Colonic mucosa (tissue), 4 donors: Measurements from ENCODE around the gene IRF1. TPM values are rescaled to one million over a fixed set of nuclear protein-coding genes. Genes with fewer than 3 reads are reported as not detected.

Source experiments
- DNase-seq: peaks from one replicate; pipeline ENCODE4 v3.0.0-alpha.2; 2020
- H3K27ac ChIP-seq: fragments of 200-600 bp; one replicate; pipeline ENCODE4 v1.8.0; 2021
- H3K27me3 ChIP-seq: fragments of 200-600 bp; one replicate; pipeline ENCODE4 v1.8.0; 2021
- H3K36me3 ChIP-seq: fragments of 200-600 bp; one replicate; pipeline ENCODE4 v1.8.0; 2021
- H3K4me1 ChIP-seq: fragments of 200-600 bp; one replicate; pipeline ENCODE4 v1.8.0; 2021; ENCODE audit warnings: mild to moderate bottlenecking
- H3K4me3 ChIP-seq: fragments of 200-600 bp; one replicate; pipeline ENCODE4 v1.8.0; 2021
- H3K9ac ChIP-seq, 2 donors: one replicate each; pipeline ENCODE4 v1.7.0; 2013; ENCODE audit warnings: control low read depth in 2 of 2, low read depth in 2 of 2, low read length in 2 of 2
- H3K9me3 ChIP-seq: fragments of 200-600 bp; one replicate; pipeline ENCODE4 v1.8.0; 2021
- intact Hi-C: fragments of 100-400 bp; cut with DNase I; formaldehyde crosslinking; loops from one replicate; pipeline ENCODE4 v1.14.1; 2022
- total RNA-seq, 2 donors: library from RNA; stranded (reverse); fragmentation: NEBNext Ultra II Directional in 1 of 2; extraction: Animal tissue kit (Norgen Biotek cat#: 25700) in 1 of 2; gene quantifications; one replicate each; pipeline ENCODE4 v1.2.1, GENCODE V29; 2021
- TF ChIP-seq, protein P1 (sequence below): fragments of 200-600 bp; IDR thresholded peaks from one replicate; pipeline ENCODE4 v1.8.0; 2022; ENCODE audit warnings: antibody characterized with exemption, mild to moderate bottlenecking
- donor health status: healthy.
- donor health status: DM: no; HTN: no; CAD: no.
- donor health status: DM: no; HTN: no; CAD: no.

Gene IRF1
- total RNA-seq, 2 donors from 2014 or later = 59.7 to 87.8 TPM

DNA sequence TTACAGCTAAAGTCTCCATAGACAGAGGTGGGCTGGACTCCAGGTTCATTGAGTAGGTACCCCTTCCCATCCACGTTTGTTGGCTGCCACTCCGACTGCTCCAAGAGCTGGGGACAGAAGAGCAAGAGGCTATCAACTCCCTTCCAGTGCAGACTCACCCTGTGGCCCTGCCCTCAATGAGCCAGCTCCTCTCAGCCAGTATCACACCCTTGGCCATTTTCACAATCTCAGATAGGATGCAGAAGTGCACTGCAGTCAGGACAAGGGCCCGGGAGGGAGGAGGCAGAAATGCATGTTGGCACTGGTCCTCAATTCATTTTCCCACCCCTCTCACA, 6.2 kb downstream of the IRF1 start:
- H3K27me3 ChIP-seq = no peaks in the 10 kb centered on the region
- H3K9me3 ChIP-seq = no peaks in the 10 kb centered on the region
- no peak for DNase-seq
- peaks cover 42% of the 10 kb centered on the region for H3K36me3 ChIP-seq
- peaks cover 4% of the 10 kb centered on the region for H3K4me1 ChIP-seq
- no peak overlapping the region for H3K27ac ChIP-seq
- intact Hi-C loops = loop anchor here (10.0 kb wide), 1 partner anchor 190 kb away; the partner anchor contains the start of gene SLC22A4
- TF ChIP-seq, protein P1, sequence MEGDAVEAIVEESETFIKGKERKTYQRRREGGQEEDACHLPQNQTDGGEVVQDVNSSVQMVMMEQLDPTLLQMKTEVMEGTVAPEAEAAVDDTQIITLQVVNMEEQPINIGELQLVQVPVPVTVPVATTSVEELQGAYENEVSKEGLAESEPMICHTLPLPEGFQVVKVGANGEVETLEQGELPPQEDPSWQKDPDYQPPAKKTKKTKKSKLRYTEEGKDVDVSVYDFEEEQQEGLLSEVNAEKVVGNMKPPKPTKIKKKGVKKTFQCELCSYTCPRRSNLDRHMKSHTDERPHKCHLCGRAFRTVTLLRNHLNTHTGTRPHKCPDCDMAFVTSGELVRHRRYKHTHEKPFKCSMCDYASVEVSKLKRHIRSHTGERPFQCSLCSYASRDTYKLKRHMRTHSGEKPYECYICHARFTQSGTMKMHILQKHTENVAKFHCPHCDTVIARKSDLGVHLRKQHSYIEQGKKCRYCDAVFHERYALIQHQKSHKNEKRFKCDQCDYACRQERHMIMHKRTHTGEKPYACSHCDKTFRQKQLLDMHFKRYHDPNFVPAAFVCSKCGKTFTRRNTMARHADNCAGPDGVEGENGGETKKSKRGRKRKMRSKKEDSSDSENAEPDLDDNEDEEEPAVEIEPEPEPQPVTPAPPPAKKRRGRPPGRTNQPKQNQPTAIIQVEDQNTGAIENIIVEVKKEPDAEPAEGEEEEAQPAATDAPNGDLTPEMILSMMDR = no peak
- H3K9ac ChIP-seq = no peak overlapping the region
- H3K4me3 ChIP-seq = no peak overlapping the region

GRCh38 chr5:132483661-132484390, 6.7 kb downstream of the IRF1 start:
- H3K27me3 ChIP-seq = no peaks in the 10 kb centered on the region
- TF ChIP-seq, protein P1 = no peak
- H3K27ac ChIP-seq = no peak overlapping the region
- H3K9ac ChIP-seq = no peak overlapping the region
- H3K4me1 ChIP-seq = peaks cover 8% of the 10 kb centered on the region
- no peak overlapping the region for H3K4me3 ChIP-seq
- no peaks in the 10 kb centered on the region for H3K9me3 ChIP-seq
- intact Hi-C loops = loop anchor here (10.0 kb wide), 1 partner anchor 189 kb away; the partner anchor contains the start of gene SLC22A4
- peaks cover 42% of the 10 kb centered on the region for H3K36me3 ChIP-seq
- DNase-seq = no peak

DNA sequence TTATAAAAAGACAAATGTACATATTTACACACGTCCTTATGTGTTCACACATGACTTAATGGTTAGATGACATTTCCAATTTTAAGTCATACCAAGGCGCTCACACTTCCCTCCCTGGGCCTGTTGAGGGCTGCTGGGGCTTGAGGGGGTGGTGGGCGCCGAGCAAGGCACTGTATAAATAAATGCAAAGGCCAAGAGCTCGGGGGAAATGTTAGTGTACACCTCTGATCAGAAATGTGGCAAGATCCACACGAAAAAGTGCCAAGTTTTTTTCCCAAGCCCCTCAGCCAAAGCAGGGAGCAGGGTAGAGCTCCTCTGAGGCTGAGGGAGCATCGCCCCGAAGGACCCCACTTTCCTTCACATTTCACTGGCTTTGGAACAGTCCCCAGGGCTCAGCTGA, 7.5 kb downstream of the IRF1 start:
- Histone ChIP-seq H3K9ac (no peak overlapping the region), H3K4me3 (no peak overlapping the region), H3K9me3 (no peaks in the 10 kb centered on the region), H3K27me3 (no peaks in the 10 kb centered on the region), H3K27ac (no peak overlapping the region), H3K4me1 (peaks cover 14% of the 10 kb centered on the region), H3K36me3 (peaks cover 42% of the 10 kb centered on the region)
- no peak for DNase-seq
- TF ChIP-seq, protein P1 = no peak
- intact Hi-C loops = loop anchor here (10.0 kb wide), 1 partner anchor 188 kb away; the partner anchor contains the start of gene SLC22A4

GRCh38 chr5:132481596-132482211, 8.9 kb downstream of the IRF1 start:
- H3K4me3 ChIP-seq = no peak overlapping the region
- no peak overlapping the region for H3K9ac ChIP-seq
- peaks cover 25% of the 10 kb centered on the region for H3K4me1 ChIP-seq
- intact Hi-C loops = loop anchor here (10.0 kb wide), 1 partner anchor 187 kb away; the partner anchor contains the start of gene SLC22A4
- H3K27ac ChIP-seq = no peak overlapping the region
- no peaks in the 10 kb centered on the region for H3K9me3 ChIP-seq
- TF ChIP-seq, protein P1 = no peak
- H3K27me3 ChIP-seq = no peaks in the 10 kb centered on the region
- H3K36me3 ChIP-seq = peaks cover 29% of the 10 kb centered on the region
- no peak for DNase-seq

- no peak for DNase-seq
These were observed 9.5 kb downstream of the IRF1 start for GRCh38 chr5:132480893-132481595.

More at GRCh38 chr5:132480893-132481595, 9.5 kb downstream of the IRF1 start:
- Histone ChIP-seq H3K9me3 (no peaks in the 10 kb centered on the region), H3K27ac (no peak overlapping the region), H3K36me3 (peaks cover 22% of the 10 kb centered on the region), H3K9ac (no peak overlapping the region), H3K4me3 (no peak overlapping the region), H3K27me3 (no peaks in the 10 kb centered on the region), H3K4me1 (peaks cover 27% of the 10 kb centered on the region)
- TF ChIP-seq, protein P1 = no peak
- intact Hi-C loops = loop anchor here (10.0 kb wide), 1 partner anchor 186 kb away; the partner anchor contains the start of gene SLC22A4
